ENCODE measurements around the gene CENPQ.
A peak's percentile ranks its signal among the peaks of the same experiment; 100 is the strongest.

The CENPQ gene

GRCh38 chr6:49528571-49528970 lies 65.4 kb downstream of the CENPQ start:
- H3K4me1 ChIP-seq (ENCODE audit: control insufficient read depth, insufficient read depth, low read length): peaks cover 6% of the 10 kb centered on the region
- no peaks in the 10 kb centered on the region for H3K27me3 ChIP-seq (ENCODE audit: control insufficient read depth, insufficient read depth, low read length)
- no peak overlapping the region for H3K4me3 ChIP-seq (ENCODE audit: low read length)

GRCh38 chr6:49530141-49530776 lies 67.1 kb downstream of the CENPQ start:
- Histone ChIP-seq H3K9ac (ENCODE audit: low read length) (no peak overlapping the region), H3K27me3 (ENCODE audit: control insufficient read depth, insufficient read depth, low read length) (no peaks in the 10 kb centered on the region), H3K9me3 (ENCODE audit: control insufficient read depth, low read length) (no peaks in the 10 kb centered on the region), H3K36me3 (ENCODE audit: control insufficient read depth, insufficient read depth, low read length) (no peaks in the 10 kb centered on the region), H3K4me3 (ENCODE audit: low read length) (no peak overlapping the region), H3K4me1 (ENCODE audit: control insufficient read depth, insufficient read depth, low read length) (no peaks in the 10 kb centered on the region)

More at GRCh38 chr6:49528571-49528970, 65.4 kb downstream of the CENPQ start:
- Histone ChIP-seq H3K9ac (ENCODE audit: low read length) (no peak overlapping the region), H3K36me3 (ENCODE audit: control insufficient read depth, insufficient read depth, low read length) (no peaks in the 10 kb centered on the region), H3K9me3 (ENCODE audit: control insufficient read depth, low read length) (no peaks in the 10 kb centered on the region)

- Histone ChIP-seq H3K36me3 (ENCODE audit: control insufficient read depth, insufficient read depth, low read length) (no peaks in the 10 kb centered on the region), H3K27me3 (ENCODE audit: control insufficient read depth, insufficient read depth, low read length) (no peaks in the 10 kb centered on the region), H3K9me3 (ENCODE audit: control insufficient read depth, low read length) (no peaks in the 10 kb centered on the region), H3K4me1 (ENCODE audit: control insufficient read depth, insufficient read depth, low read length) (no peaks in the 10 kb centered on the region), H3K4me3 (ENCODE audit: low read length) (no peak overlapping the region), H3K9ac (ENCODE audit: low read length) (peak overlapping the region; percentile 52)
These were observed 68.8 kb downstream of the CENPQ start for GRCh38 chr6:49531774-49532569.

- Histone ChIP-seq H3K4me3 (ENCODE audit: low read length) (no peak overlapping the region), H3K4me1 (ENCODE audit: control insufficient read depth, insufficient read depth, low read length) (peaks cover 5% of the 10 kb centered on the region), H3K36me3 (ENCODE audit: control insufficient read depth, insufficient read depth, low read length) (no peaks in the 10 kb centered on the region), H3K9me3 (ENCODE audit: control insufficient read depth, low read length) (no peaks in the 10 kb centered on the region), H3K9ac (ENCODE audit: low read length) (no peak overlapping the region), H3K27me3 (ENCODE audit: control insufficient read depth, insufficient read depth, low read length) (no peaks in the 10 kb centered on the region)
These were observed 72.6 kb downstream of the CENPQ start for GRCh38 chr6:49535795-49536194.

- no peaks in the 10 kb centered on the region for H3K36me3 ChIP-seq (ENCODE audit: control insufficient read depth, insufficient read depth, low read length)
- peaks cover 11% of the 10 kb centered on the region for H3K4me1 ChIP-seq (ENCODE audit: control insufficient read depth, insufficient read depth, low read length)
- H3K9ac ChIP-seq (ENCODE audit: low read length): no peak overlapping the region
- no peaks in the 10 kb centered on the region for H3K9me3 ChIP-seq (ENCODE audit: control insufficient read depth, low read length)
- H3K4me3 ChIP-seq (ENCODE audit: low read length): no peak overlapping the region
- no peaks in the 10 kb centered on the region for H3K27me3 ChIP-seq (ENCODE audit: control insufficient read depth, insufficient read depth, low read length)
These were observed 75.9 kb downstream of the CENPQ start for GRCh38 chr6:49539102-49539501.

GRCh38 chr6:49540614-49541013 lies 77.4 kb downstream of the CENPQ start:
- no peaks in the 10 kb centered on the region for H3K36me3 ChIP-seq (ENCODE audit: control insufficient read depth, insufficient read depth, low read length)
- no peak overlapping the region for H3K9ac ChIP-seq (ENCODE audit: low read length)
- H3K4me3 ChIP-seq (ENCODE audit: low read length): no peak overlapping the region
- no peaks in the 10 kb centered on the region for H3K9me3 ChIP-seq (ENCODE audit: control insufficient read depth, low read length)
- H3K4me1 ChIP-seq (ENCODE audit: control insufficient read depth, insufficient read depth, low read length): peaks cover 11% of the 10 kb centered on the region
- H3K27me3 ChIP-seq (ENCODE audit: control insufficient read depth, insufficient read depth, low read length): no peaks in the 10 kb centered on the region

GRCh38 chr6:49541210-49541724 lies 78.1 kb downstream of the CENPQ start:
- no peaks in the 10 kb centered on the region for H3K36me3 ChIP-seq (ENCODE audit: control insufficient read depth, insufficient read depth, low read length)
- no peak overlapping the region for H3K9ac ChIP-seq (ENCODE audit: low read length)
- H3K9me3 ChIP-seq (ENCODE audit: control insufficient read depth, low read length): no peaks in the 10 kb centered on the region

GRCh38 chr6:49541936-49542335 lies 78.8 kb downstream of the CENPQ start:
- H3K36me3 ChIP-seq (ENCODE audit: control insufficient read depth, insufficient read depth, low read length): no peaks in the 10 kb centered on the region
- H3K27me3 ChIP-seq (ENCODE audit: control insufficient read depth, insufficient read depth, low read length): no peaks in the 10 kb centered on the region
- no peak overlapping the region for H3K9ac ChIP-seq (ENCODE audit: low read length)
- H3K4me3 ChIP-seq (ENCODE audit: low read length): no peak overlapping the region
- no peaks in the 10 kb centered on the region for H3K9me3 ChIP-seq (ENCODE audit: control insufficient read depth, low read length)
- H3K4me1 ChIP-seq (ENCODE audit: control insufficient read depth, insufficient read depth, low read length): peaks cover 11% of the 10 kb centered on the region

More at GRCh38 chr6:49541210-49541724, 78.1 kb downstream of the CENPQ start:
- Histone ChIP-seq H3K27me3 (ENCODE audit: control insufficient read depth, insufficient read depth, low read length) (no peaks in the 10 kb centered on the region), H3K4me3 (ENCODE audit: low read length) (no peak overlapping the region), H3K4me1 (ENCODE audit: control insufficient read depth, insufficient read depth, low read length) (peaks cover 11% of the 10 kb centered on the region)
